AG09319 (cell line): ENCODE data around the gene CEND1.

Experiments
- DNase-seq: peaks from one replicate; pipeline ENCODE4 v3.0.0-alpha.2; 2010; ENCODE audit warnings: low read depth; ENCODE audit errors: extremely low read depth
- TF ChIP-seq, protein P1 (sequence below): IDR thresholded peaks from 2 replicates; pipeline ENCODE4 v1.5.1; 2011; ENCODE audit warnings: low read depth, mild to moderate bottlenecking, inconsistent platforms, low read length, moderate library complexity

CEND1 gene

DNA sequence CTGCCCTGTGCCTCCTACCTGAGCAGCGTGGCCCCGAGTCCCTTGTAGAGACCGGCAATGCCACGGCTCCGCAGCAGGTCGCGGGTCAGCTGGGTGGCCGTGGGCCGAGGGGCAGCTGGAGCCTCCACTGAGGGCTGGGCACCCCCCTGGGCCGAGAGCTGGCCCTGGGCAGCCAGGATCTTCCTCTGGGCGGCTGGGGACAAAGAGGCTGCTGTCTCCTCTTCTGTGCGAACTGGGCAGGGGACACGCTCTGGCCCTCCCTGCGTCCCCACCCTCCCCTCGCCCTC lies 2.6 kb upstream of the CEND1 start:
- no peak for DNase-seq
- TF ChIP-seq, protein P1, sequence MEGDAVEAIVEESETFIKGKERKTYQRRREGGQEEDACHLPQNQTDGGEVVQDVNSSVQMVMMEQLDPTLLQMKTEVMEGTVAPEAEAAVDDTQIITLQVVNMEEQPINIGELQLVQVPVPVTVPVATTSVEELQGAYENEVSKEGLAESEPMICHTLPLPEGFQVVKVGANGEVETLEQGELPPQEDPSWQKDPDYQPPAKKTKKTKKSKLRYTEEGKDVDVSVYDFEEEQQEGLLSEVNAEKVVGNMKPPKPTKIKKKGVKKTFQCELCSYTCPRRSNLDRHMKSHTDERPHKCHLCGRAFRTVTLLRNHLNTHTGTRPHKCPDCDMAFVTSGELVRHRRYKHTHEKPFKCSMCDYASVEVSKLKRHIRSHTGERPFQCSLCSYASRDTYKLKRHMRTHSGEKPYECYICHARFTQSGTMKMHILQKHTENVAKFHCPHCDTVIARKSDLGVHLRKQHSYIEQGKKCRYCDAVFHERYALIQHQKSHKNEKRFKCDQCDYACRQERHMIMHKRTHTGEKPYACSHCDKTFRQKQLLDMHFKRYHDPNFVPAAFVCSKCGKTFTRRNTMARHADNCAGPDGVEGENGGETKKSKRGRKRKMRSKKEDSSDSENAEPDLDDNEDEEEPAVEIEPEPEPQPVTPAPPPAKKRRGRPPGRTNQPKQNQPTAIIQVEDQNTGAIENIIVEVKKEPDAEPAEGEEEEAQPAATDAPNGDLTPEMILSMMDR = no peak

DNA sequence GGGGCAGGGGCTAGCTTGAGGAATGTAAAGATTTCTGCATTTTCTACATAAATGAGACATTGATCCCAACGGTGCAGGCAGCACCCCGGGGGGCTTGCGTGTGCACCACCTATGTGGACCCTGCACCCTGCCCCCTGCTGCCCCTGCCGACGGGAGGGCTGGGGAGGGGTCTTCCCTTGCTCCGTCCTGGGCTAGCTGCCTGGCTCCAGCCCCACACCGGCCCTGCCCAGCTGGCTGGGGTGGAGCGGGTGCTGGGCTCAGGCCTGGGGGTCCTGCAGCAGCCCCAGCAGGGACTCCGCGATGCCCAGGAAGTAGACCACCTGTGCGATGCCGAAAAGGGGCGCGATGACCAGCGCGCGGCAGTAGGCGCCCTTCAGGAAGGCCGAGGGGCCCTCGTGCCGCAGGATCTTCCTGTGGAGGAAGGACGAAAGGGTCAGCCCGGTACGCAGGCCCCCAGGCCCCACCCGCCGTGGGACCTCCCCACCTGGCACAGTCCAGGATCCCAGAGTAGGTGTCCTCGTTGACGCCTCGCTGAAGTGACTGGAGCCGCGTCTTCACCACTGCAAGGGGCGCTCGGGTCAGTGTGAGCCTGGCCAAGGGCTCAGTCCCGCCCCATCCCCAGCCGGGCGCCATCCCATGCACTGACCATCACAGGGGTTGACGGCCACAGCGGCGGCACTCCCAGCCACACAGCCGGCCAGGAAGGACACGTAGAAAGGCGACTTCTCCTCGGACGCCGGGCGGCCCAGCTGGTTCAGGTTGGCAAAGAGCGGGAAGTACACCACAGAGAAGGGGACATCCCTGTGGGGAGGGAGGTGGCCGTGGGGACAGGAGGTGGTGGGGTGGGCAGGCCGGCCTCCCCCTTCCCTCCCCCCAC lies 2.0 kb upstream of the CEND1 start:
- DNase-seq = no peak
- TF ChIP-seq, protein P1 = no peak

GRCh38 chr11:790721-791564 lies 1.1 kb upstream of the CEND1 start:
- DNase-seq = no peak
- TF ChIP-seq, protein P1 = no peak

- DNase-seq = no peak
- TF ChIP-seq, protein P1 = no peak
Measured at GRCh38 chr11:788953-789940, 643 bp downstream of the CEND1 start.

DNA sequence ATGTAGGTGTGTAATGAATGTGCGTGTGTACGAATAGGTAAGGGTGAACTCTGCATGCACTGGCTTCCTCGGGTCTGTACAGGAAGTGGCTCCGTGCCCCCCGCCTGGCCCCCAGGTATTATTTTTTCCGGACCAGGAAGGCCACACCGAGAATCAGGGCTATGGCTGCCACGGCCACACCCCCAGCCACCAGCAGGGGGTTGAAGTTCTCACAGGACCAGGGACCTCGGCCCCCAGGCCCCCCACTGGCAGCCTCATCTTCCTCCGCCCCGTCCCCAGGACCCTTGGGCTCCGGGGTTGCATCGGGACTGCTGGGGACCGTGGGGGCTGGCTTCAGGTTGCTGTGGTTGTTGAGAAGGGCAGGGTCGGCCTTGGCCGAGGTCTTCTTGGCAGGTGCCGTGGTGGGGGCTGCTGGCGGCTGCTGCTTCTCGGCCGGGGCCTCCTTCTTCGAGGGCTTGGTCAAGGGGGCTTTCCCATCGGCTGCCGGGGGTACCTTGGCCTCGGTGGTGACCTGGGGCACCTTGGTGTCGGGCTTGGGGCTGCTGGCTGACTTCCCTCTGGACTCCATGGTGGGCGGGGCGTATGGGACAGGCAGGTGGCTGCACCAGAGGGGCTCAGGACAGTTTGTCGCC lies 1.8 kb downstream of the CEND1 start:
- DNase-seq = no peak
- TF ChIP-seq, protein P1 = no peak

GRCh38 chr11:787084-787675 lies 2.7 kb downstream of the CEND1 start:
- TF ChIP-seq, protein P1 = no peak
- no peak for DNase-seq
